ENCODE results near the gene HOXC4. TPM values are rescaled to one million over a fixed set of nuclear protein-coding genes. Genes with fewer than 3 reads are reported as not detected.

The HOXC4 gene
- polyA plus RNA-seq, 1 experiment, result not detected

Small RNA genes within 50 kb of the gene (small RNA-seq; reads per million reads assigned to genes)
- gene HOXC5 (ENCODE audit: insufficient read length, low read depth) (not detected), gene MIR615 (ENCODE audit: insufficient read length, low read depth) (1.6 reads per million), gene RF00019 (ENCODE audit: insufficient read length, low read depth) (not detected)

Other genes starting within 250 kb of the HOXC4 start
- not detected in 2 replicates for gene HOXC13, start 115.0 kb upstream of the HOXC4 start, polyA plus RNA-seq (2011; rRNA removed)
- gene HOXC12, start 98.9 kb upstream of the HOXC4 start, polyA plus RNA-seq (2011; rRNA removed), result not detected in 2 replicates
- gene HOXC11, start 80.7 kb upstream of the HOXC4 start, polyA plus RNA-seq (2011; rRNA removed), result not detected in 2 replicates
- gene HOTAIR, start 78.9 kb upstream of the HOXC4 start, polyA plus RNA-seq (2011; rRNA removed), result not detected in 2 replicates
- not detected in 2 replicates for gene HOXC10, start 68.7 kb upstream of the HOXC4 start, polyA plus RNA-seq (2011; rRNA removed)
- gene HOXC9, start 53.7 kb upstream of the HOXC4 start, polyA plus RNA-seq (2011; rRNA removed), result not detected in 2 replicates
- gene HOXC8, start 44.9 kb upstream of the HOXC4 start, polyA plus RNA-seq (2011; rRNA removed), result 0.05 TPM in 2 replicates
- 0.02 TPM in 1 of 2 replicates, not detected in the other for gene HOXC6, start 25.4 kb upstream of the HOXC4 start, polyA plus RNA-seq (2011; rRNA removed)
- gene HOXC5, start 20.8 kb upstream of the HOXC4 start, polyA plus RNA-seq (2011; rRNA removed), result not detected in 2 replicates
- 26.9 and 31.5 TPM in 2 replicates for gene SMUG1, start 135.2 kb downstream of the HOXC4 start, polyA plus RNA-seq (2011; rRNA removed)
- 49.0 and 62.3 TPM in 2 replicates for gene CBX5, start 226.3 kb downstream of the HOXC4 start, polyA plus RNA-seq (2011; rRNA removed)
- gene HNRNPA1, start 226.9 kb downstream of the HOXC4 start, polyA plus RNA-seq (2011; rRNA removed), result 741 and 845 TPM in 2 replicates
- 0.25 and 0.37 TPM in 2 replicates for gene NFE2, start 247.2 kb downstream of the HOXC4 start, polyA plus RNA-seq (2011; rRNA removed)